Anterior cingulate cortex (tissue), 58 donors: ENCODE results near the gene TRAF2.

Experiments
- DNase-seq, 58 donors: peaks; one replicate each; lab custom pipeline; 2025; lab: John Stamatoyannopoulos, UW

Gene TRAF2

DNA sequence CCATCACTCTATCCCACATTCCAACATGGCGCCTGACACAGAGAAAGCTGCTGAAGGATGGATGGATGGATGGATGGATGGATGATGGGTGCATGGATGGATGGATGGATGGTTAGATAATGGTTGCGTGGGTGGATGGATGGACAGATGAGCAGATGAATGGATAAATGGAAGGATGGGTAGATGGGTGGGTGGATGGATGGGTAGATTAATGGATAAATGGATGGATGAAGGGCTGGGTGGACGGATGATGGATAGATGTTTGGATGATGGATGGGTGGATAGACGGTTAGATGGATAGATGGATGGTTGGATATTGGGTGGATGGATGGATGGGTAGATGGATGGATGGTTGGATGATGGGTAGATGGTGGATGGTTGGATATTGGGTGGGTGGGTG, 70.3 kb downstream of the TRAF2 start:
- no peak for DNase-seq

DNA sequence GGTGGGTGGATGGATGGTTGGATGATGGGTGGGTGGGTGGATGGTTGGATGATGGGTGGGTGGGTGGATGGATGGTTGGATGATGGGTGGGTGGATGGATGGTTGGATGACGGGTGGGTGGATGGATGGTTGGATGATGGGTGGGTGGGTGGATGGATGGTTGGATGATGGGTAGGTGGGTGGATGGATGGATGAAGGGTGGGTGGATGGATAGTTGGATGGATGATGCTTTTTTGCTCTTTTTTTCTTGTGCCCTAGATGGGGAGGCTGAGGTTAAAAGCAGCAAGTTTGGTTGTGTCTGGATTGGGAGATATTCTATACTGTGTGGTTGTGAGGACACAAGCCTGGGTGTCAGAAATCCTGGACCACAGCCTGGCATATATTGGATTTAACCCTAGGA, 71.1 kb downstream of the TRAF2 start:
- DNase-seq, result no peak

DNA sequence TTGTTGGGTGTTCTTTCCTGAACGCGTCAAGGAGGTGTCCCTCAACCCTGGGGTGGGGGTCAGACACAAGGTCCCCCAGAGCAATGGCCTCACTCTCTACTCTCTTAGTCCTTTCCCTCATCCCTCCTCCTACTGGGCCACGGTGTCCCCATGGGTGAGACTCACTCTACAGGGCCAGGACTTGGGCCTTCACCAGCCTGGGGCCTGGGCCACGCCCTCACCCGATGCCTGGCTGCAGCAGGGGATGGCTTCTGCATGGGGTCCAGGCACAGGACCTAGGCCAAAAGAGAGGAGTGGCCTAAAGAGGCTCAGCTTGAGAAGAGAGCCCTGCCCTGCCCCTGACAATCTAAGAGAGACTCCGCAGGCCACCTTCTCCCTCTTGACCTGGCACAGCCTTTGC, 71.6 kb downstream of the TRAF2 start:
- DNase-seq, result no peak

DNA sequence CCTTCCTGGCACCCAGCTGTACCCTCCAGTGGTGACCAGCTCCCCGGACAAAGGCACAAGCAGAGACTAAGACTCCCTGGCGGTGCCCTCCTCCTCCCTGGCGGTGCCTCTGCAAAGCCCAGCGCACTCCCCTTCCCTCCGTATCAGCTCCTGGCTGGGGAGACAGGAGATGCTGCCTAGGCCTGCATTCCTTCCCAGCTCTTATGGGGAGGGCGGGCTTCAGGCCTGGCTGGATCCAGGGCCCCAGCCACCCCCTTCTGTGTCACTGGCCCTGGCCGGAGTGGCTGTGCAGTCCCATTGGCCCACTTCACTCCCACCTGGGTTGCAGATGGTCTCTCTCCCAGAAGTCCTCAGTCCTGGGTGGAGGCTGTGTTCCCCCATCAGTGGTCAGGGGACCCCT, 72.2 kb downstream of the TRAF2 start:
- DNase-seq, result no peak

DNA sequence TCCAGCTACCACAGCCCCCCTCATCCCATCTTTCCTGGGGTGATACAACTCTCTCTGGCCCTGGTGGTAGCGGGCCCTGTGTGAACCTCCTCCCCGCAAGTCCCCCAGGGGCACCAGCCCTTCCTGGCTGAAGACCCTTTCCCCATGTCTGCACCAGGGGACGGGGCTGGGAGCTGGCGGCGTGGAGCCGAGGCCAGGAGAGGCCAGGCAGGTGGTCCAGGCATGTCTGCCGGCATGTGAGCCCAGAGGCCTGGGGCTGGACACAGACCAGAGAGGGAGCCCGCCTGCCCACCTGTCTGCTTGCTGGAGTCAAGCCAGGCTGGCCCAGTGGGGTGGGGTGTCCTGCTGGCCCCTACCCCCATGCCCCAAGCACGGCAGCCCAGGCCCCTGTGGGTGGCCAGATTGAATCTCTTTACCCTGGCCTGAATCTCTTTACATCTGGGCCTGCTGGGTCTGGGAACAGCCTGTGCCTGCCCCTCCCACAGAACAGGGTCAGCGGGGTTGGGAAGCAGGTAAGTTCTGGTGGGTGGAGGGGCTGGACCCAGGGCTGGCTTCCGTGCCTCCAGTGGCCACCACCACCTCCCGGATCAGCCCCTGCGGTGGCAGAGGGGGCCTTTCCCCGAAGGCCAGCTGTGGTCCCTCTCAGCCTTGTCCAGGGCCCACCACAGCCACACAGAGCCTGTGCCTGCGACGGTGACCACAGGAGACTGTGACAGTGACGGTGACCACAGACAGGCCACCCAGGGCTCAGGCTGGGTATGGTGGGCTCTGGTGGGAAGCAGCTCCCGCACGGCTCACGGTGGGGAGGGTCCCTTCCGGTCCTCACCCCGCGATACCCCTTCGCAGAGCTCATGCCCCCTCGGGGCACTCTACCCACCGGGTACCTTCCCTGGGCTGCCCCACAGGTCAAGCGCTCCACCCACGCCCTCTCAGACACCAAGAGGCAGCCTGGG, 72.9 kb downstream of the TRAF2 start:
- no peak for DNase-seq

GRCh38 chr9:136960212-136960937, 74.1 kb downstream of the TRAF2 start:
- no peak for DNase-seq

DNA sequence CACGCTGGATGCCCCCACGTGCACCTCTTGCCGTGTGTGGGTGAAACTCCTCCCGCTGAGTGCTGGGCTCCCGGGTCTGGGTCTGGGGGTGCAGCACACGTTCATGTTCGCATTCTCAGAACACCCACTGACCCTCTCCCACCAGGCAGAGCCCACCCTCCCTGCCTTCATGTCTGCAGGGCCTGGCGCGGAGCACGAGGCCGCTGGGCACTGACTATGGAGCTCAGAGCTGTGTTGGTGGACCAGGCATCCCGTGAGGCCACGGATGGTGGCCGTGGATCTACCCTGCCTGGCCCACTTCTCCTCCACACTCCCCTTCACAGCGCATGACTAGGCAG, 74.6 kb downstream of the TRAF2 start:
- no peak for DNase-seq

DNA sequence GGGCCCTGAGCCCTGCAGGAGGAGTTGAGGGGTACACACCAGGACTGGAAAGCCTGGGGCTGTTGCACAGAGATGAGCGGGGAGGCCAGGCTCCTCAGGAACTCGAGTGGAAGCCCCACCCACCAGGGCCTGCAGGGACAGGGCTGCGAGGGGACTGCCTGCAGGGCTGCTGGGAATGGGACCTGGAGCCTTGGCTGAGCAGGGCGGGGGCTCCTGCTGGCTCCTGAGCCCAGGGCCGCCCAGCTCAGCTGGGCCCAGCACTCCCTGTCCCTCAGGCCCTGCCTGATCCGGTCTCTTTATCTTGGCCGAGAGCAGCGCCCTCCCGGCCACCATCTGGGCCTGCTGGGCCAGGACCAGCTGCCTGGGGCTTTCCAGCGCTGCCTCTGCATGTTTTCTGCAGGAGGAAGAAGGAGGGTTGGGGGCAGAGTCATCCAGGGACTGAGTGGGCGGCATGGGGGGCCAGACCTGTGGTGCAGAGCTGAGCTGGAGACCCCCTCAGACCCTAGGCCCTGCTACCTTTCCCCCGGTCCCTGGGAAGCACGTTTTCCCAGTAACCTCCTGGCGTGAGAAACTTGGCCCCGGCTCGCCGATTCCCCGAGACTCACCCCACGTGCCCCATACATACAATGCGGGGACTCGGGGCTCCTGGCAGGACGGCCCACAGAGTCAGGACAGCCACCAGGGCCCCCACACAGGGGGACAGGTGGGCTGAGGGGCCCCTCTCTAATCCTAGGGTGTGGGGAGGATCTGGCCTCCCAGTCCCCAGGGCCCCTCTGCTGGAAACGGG, 75.2 kb downstream of the TRAF2 start:
- DNase-seq, result peak in 24 of 58 donors; percentile 19 to 64 (median 40)

DNA sequence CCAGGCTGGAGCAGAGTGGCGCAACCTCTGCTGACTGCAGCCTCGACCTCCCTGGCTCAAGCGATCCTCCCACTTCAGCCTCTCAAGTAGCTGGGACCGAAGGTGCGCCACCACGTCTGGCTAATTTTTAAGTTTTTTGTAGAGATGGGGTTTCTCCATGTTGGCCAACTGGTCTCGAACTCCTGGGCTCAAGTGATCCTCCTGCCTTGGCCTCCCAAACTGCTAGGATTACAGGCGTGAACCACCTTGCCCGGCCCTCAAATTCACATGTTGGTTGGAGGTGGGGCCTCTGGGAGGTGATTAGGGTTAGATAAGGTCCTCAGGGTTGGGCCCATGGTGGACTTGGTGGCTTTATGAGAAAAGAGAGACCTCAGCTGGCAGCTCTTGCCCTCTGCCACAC, 75.8 kb downstream of the TRAF2 start:
- DNase-seq, result no peak

DNA sequence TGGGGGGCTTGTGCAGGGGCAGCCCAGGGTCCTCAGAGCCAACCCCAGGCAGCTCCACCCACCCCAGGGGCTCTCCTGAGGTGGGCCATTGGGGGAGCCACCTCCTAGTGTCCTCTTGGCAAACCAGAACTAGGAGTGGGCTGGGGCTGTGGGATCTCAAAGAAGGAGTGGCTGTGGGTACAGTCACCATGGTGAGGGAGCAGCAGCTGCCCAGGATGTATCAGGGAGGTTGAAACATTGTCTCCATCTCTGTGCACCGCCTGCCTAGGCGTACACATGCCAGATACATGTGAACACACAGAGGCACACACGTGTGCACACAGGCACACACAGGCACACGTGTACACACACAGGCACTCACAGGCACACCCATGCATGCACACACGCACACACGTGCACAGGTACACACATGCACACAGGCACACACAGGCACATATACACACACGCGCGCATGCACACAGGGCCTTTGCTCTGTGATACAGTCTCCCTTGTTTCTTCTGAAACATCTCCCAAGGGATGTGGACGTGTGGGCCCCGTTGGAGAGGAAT, 76.5 kb downstream of the TRAF2 start:
- no peak for DNase-seq

DNA sequence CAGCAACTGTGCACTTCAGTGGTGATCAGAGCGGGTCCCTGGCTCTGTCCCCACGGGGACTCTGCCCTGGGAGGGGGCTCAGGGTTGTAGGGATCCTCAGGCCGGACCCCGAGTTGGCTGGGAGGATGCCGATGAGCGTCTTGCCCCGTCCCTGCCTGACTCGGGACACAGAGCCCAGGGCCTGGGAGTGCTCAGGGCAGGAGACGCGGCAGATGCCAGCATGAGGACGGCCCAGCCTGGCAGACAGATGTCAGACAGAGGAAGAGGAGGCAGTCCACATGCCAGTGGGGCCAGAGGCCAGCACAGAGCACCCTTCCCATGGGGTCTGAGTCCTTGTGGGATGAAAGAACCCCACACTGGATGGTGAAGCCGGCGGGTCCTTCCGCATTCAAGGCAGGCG, 77.0 kb downstream of the TRAF2 start:
- DNase-seq, result peak in 3 of 58 donors; percentile 23 to 34 (median 29)

DNA sequence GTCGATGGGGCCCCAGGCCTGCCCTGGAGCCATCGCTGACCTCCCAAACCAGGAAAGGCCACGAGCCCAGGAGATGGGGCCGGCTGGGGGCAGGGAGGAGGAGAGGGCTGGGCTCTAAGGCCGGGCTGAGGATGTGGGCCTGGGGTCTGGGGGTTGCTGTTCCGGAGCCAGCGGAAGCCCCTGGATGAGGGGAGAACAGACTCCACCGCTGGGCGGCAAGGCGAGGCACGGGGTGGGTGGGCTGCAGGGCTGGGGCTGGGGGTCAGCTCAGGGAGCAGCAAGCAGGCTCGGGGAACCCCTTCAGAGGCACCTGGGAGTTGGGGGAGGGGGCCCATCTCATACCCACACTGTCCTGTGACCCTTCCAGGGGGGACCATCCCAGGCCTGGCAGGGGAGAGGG, 77.4 kb downstream of the TRAF2 start:
- no peak for DNase-seq

DNA sequence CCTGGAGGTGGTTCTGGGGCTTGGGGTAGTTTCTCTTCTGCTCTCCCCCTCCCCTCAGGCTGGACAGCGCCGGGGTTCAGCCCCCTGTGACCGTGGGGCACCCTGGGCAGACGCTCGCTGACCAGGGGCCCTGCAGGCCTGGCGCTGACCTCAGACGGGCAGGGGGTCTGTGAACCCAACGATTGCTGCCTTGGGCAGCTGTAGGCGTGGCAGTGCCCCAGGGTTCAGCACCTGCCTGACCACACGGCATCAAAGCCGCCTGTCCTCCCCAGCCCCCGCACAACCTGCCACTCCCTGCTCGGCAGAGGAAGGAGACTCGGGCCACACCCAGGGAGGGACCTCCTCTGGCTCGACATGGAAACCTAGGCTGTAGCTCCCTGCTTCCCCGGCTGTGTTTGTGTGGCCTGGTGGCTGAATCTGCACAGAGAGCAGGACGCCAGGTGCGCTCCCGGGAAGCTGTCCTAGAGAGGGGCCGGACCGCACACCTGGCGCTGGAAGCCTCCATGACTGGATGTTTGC, 77.9 kb downstream of the TRAF2 start:
- DNase-seq, result no peak

DNA sequence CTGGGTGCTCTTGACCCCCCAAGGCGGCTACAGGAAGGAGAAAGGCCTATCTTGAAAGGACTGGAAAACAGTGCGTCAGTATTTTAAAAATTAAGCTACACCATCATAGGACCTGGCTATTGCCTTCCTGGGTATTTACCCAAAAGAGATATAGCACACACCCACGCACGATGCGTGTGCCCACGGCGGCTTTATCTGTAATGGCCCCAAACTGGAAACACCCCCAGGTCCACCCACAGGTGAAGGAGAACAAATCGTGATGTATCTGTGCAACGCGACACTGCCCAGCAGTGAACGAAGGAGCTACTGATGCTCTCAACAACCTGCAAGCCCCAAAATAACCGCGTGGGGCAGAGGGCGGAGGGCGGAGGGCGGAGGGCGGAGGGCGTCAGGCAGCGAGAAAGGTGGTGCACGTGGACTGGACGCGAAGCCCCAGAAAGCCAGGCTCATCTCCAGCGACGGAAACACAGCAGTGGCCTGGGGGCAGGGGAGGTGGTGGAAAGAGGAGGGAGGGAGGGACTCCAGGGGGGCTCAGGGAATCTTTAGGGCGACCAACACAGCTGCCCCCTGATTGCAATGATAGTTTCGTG, 78.6 kb downstream of the TRAF2 start:
- DNase-seq, result no peak

- peak in 52 of 58 donors; percentile 30 to 94 (median 70) for DNase-seq
These were observed 79.6 kb downstream of the TRAF2 start for GRCh38 chr9:136965771-136966484.

- no peak for DNase-seq
These were observed 82.2 kb downstream of the TRAF2 start for GRCh38 chr9:136968333-136969127.

GRCh38 chr9:136969150-136969549, 82.8 kb downstream of the TRAF2 start:
- no peak for DNase-seq

- DNase-seq, result no peak
These were observed 83.5 kb downstream of the TRAF2 start for GRCh38 chr9:136969774-136970173.

DNA sequence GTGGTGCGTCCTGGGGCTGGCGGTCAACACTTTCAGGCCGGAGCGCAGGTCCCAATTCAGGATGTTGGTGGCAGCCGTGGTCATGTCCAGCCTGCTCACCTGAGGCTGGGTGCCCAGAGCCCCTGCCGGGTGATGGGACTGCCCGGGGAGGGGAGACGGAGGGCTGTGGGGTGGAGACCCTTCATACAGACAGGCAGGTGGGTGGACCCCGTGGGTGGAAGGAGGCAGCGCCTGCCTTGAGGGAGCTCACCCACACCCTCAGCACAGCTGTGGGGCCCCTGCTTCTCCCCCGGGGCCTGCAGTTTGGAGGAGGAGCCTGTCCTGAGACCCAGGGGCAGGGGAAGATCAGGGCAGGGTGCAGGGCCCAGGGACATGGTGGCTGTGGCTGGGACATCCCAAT, 84.0 kb downstream of the TRAF2 start:
- no peak for DNase-seq
